Esophagus squamous epithelium (tissue), 4 donors: ENCODE data around the gene KCNJ6.

ENCODE experiments used
- CTCF ChIP-seq, 6 experiments: fragments of 450-650 bp in 4 of 6; fragments of 200-600 bp in 2 of 6; sonication (generic) in 2 of 6; IDR thresholded peaks; one replicate each; pipeline ENCODE4 v1.5.1; 2016 to 2019; ENCODE audit warnings: antibody characterized with exemption in 6 of 6, mild to moderate bottlenecking in 4 of 6, moderate library complexity in 4 of 6
- POLR2A ChIP-seq, 4 donors: fragments of 450-650 bp; IDR thresholded peaks; one replicate each; pipeline ENCODE4 v1.6.1; 2017; ENCODE audit warnings: antibody characterized with exemption in 4 of 4, mild to moderate bottlenecking in 4 of 4, moderate library complexity in 3 of 4

GRCh38 chr21:37843191-37843590, 73.1 kb downstream of the KCNJ6 start:
- no peak for TF ChIP-seq CTCF (IDR thresholded peaks at IDR 0.05)
- no peak for TF ChIP-seq POLR2A (IDR thresholded peaks at IDR 0.05)
